ENCODE measurements around the gene TAF3. TPM values are rescaled to one million over a fixed set of nuclear protein-coding genes. Genes with fewer than 3 reads are reported as not detected.

The TAF3 gene
- total RNA-seq, 3 donors from 2014 or later = 7.4 to 9.7 (median 9.2) TPM

GRCh38 chr10:8044908-8045725, 226.8 kb downstream of the TAF3 start:
- Histone ChIP-seq H3K27me3 (peaks cover 0 to 79% of the 10 kb centered on the region in 2 donors), H3K27ac (peak overlapping the region in 1 of 2 donors; percentile 0), H3K4me3 (peak overlapping the region; percentile 20 to 68 (median 54)), H3K36me3 (no peaks in the 10 kb centered on the region), H3K4me1 (no peaks in the 10 kb centered on the region), H3K9me3 (no peaks in the 10 kb centered on the region)
- no peak for DNase-seq (ENCODE audit: low spot score in 2 of 2)
- TF ChIP-seq POLR2A (IDR thresholded peaks at IDR 0.05) (no peak), POLR2AphosphoS5 (IDR thresholded peaks at IDR 0.05) (no peak), CTCF (IDR thresholded peaks at IDR 0.05) (no peak)
- intact Hi-C loops (cut with DNase I; ENCODE audit: low total_unique reads) = no loop called here

- no peak for DNase-seq (ENCODE audit: low spot score in 2 of 2)
- intact Hi-C loops (cut with DNase I; ENCODE audit: low total_unique reads) = no loop called here
- Histone ChIP-seq H3K27ac (no peak overlapping the region), H3K9me3 (no peaks in the 10 kb centered on the region), H3K4me1 (no peaks in the 10 kb centered on the region), H3K27me3 (peaks cover 0 to 84% of the 10 kb centered on the region in 2 donors), H3K36me3 (no peaks in the 10 kb centered on the region), H3K4me3 (peak overlapping the region; percentile 20 to 68 (median 54))
- no peak for TF ChIP-seq POLR2AphosphoS5 (IDR thresholded peaks at IDR 0.05)
- TF ChIP-seq POLR2A (IDR thresholded peaks at IDR 0.05) = no peak
- TF ChIP-seq CTCF (IDR thresholded peaks at IDR 0.05) = no peak
Observed at GRCh38 chr10:8045726-8046494, 227.6 kb downstream of the TAF3 start.

GRCh38 chr10:8047452-8048280, 229.4 kb downstream of the TAF3 start:
- TF ChIP-seq POLR2AphosphoS5 (IDR thresholded peaks at IDR 0.05) = no peak
- TF ChIP-seq CTCF (IDR thresholded peaks at IDR 0.05) = no peak
- no peak for TF ChIP-seq POLR2A (IDR thresholded peaks at IDR 0.05)
- Histone ChIP-seq H3K4me1 (no peaks in the 10 kb centered on the region), H3K9me3 (no peaks in the 10 kb centered on the region), H3K4me3 (peak overlapping the region in 1 of 3 donors; percentile 87), H3K36me3 (no peaks in the 10 kb centered on the region), H3K27me3 (peaks cover 0 to 83% of the 10 kb centered on the region in 2 donors), H3K27ac (peak overlapping the region in 1 of 2 donors; percentile 25)
- no peak for DNase-seq (ENCODE audit: low spot score in 2 of 2)
- intact Hi-C loops (cut with DNase I; ENCODE audit: low total_unique reads) = no loop called here

GRCh38 chr10:8048281-8049008, 230.1 kb downstream of the TAF3 start:
- TF ChIP-seq POLR2A (IDR thresholded peaks at IDR 0.05) (no peak), CTCF (IDR thresholded peaks at IDR 0.05) (no peak), POLR2AphosphoS5 (IDR thresholded peaks at IDR 0.05) (no peak)
- peaks cover 0 to 76% of the 10 kb centered on the region in 2 donors for H3K27me3 ChIP-seq
- peak overlapping the region in 1 of 2 donors; percentile 25 for H3K27ac ChIP-seq
- DNase-seq (ENCODE audit: low spot score in 2 of 2) = no peak
- H3K4me1 ChIP-seq = no peaks in the 10 kb centered on the region
- intact Hi-C loops (cut with DNase I; ENCODE audit: low total_unique reads) = no loop called here
- peak overlapping the region in 2 of 3 donors; percentile 72 to 87 for H3K4me3 ChIP-seq
- H3K36me3 ChIP-seq = no peaks in the 10 kb centered on the region
- H3K9me3 ChIP-seq = no peaks in the 10 kb centered on the region

Data from breast epithelium (tissue), 4 donors.